ENCODE results near the gene TMEM135.

DNA sequence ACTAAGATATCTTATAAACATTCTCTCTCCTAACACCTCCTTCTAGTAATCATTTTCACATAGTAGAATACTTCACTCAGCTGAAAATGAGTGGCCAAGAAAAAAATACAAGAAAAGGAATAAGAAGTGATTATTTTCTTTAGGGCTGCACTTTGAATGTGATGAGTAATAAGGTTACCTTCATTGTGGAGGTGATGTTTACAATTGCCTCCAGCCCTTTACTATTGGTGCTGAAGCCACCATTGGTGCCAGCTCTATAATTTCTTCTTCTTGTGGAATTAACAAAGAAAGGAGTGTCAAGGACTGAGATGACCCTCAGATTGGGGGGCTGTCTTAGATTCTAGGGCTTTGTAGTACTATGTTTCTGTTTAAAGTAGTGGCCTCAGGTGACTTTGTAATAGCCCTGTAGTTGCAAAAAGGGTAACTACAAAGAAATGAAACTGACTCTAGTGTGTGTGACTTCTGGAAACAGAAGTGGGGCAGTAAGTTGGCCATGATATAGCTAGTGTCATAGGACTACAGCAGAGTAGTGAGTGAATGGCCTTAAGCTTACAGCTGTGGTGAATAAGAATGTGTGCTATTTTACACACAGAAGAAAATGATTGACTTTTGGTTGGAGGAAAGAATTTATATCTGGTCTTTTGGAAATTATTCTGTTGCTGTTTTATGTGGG is 287.2 kb downstream of the TMEM135 start:
- TF ChIP-seq RAD21 (IDR thresholded peaks at IDR 0.05; ENCODE audit: low read depth), result no peak
- TF ChIP-seq, protein P1, sequence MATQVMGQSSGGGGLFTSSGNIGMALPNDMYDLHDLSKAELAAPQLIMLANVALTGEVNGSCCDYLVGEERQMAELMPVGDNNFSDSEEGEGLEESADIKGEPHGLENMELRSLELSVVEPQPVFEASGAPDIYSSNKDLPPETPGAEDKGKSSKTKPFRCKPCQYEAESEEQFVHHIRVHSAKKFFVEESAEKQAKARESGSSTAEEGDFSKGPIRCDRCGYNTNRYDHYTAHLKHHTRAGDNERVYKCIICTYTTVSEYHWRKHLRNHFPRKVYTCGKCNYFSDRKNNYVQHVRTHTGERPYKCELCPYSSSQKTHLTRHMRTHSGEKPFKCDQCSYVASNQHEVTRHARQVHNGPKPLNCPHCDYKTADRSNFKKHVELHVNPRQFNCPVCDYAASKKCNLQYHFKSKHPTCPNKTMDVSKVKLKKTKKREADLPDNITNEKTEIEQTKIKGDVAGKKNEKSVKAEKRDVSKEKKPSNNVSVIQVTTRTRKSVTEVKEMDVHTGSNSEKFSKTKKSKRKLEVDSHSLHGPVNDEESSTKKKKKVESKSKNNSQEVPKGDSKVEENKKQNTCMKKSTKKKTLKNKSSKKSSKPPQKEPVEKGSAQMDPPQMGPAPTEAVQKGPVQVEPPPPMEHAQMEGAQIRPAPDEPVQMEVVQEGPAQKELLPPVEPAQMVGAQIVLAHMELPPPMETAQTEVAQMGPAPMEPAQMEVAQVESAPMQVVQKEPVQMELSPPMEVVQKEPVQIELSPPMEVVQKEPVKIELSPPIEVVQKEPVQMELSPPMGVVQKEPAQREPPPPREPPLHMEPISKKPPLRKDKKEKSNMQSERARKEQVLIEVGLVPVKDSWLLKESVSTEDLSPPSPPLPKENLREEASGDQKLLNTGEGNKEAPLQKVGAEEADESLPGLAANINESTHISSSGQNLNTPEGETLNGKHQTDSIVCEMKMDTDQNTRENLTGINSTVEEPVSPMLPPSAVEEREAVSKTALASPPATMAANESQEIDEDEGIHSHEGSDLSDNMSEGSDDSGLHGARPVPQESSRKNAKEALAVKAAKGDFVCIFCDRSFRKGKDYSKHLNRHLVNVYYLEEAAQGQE (IDR thresholded peaks at IDR 0.05; ENCODE audit: low read depth), result no peak
- no peak for TF ChIP-seq TCF12 (IDR thresholded peaks at IDR 0.05; ENCODE audit: low read depth)
- no peak for TF ChIP-seq NFIC (IDR thresholded peaks at IDR 0.05)
- TF ChIP-seq FOXM1 (IDR thresholded peaks at IDR 0.05; ENCODE audit: borderline replicate concordance, low read depth), result no peak
- no peak for TF ChIP-seq YY1 (IDR thresholded peaks at IDR 0.05; ENCODE audit: low read depth)
- TF ChIP-seq EGR1 (IDR thresholded peaks at IDR 0.05), result no peak
- no peak for TF ChIP-seq MAX (IDR thresholded peaks at IDR 0.05)
- no peak for TF ChIP-seq EP300 (IDR thresholded peaks at IDR 0.05; ENCODE audit: borderline replicate concordance)
- no peak for TF ChIP-seq CREB1 (IDR thresholded peaks at IDR 0.05; ENCODE audit: low read depth)
- TF ChIP-seq TAF1 (IDR thresholded peaks at IDR 0.05; ENCODE audit: low read depth), result no peak
- TF ChIP-seq, protein P2, sequence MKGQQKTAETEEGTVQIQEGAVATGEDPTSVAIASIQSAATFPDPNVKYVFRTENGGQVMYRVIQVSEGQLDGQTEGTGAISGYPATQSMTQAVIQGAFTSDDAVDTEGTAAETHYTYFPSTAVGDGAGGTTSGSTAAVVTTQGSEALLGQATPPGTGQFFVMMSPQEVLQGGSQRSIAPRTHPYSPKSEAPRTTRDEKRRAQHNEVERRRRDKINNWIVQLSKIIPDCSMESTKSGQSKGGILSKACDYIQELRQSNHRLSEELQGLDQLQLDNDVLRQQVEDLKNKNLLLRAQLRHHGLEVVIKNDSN (IDR thresholded peaks at IDR 0.05), result no peak
- no peak for TF ChIP-seq ZBTB7A (IDR thresholded peaks at IDR 0.05; ENCODE audit: low read depth)
